Activated naive CD8-positive, alpha-beta T cell (primary cell): ENCODE data around the gene UBE2H.
"Not testable (repeated sequence)": the region's sequence is repeated elsewhere in the genome, so short reads cannot be mapped to it uniquely, and the experiment has no call there.

Experiments
- H3K27ac Mint-ChIP-seq: one replicate; pipeline ENCODE4 v1.8.0; 2021; ENCODE audit warnings: mixed read lengths
- H3K27me3 Mint-ChIP-seq: one replicate; pipeline ENCODE4 v1.8.0; 2021; ENCODE audit warnings: mixed read lengths
- H3K36me3 Mint-ChIP-seq: one replicate; pipeline ENCODE4 v1.8.0; 2021; ENCODE audit warnings: mixed read lengths
- H3K4me1 Mint-ChIP-seq: one replicate; pipeline ENCODE4 v1.8.0; 2021; ENCODE audit warnings: low read depth, mixed read lengths
- H3K4me3 Mint-ChIP-seq: one replicate; pipeline ENCODE4 v1.8.0; 2021; ENCODE audit warnings: mild to moderate bottlenecking, mixed read lengths
- H3K9me3 Mint-ChIP-seq: one replicate; pipeline ENCODE4 v1.8.0; 2021; ENCODE audit warnings: low read depth, mixed read lengths

The UBE2H gene

GRCh38 chr7:129906700-129907099 lies 46.1 kb downstream of the UBE2H start:
- Mint-ChIP-seq H3K9me3 (peaks cover 4% of the 10 kb centered on the region), H3K4me3 (peak overlapping the region; percentile 6), H3K4me1 (peaks cover 90% of the 10 kb centered on the region), H3K27me3 (no peaks in the 10 kb centered on the region), H3K36me3 (peaks cover 19% of the 10 kb centered on the region), H3K27ac (peak overlapping the region; percentile 66)

- peak overlapping the region; percentile 90 for H3K27ac Mint-ChIP-seq
- peaks cover 4% of the 10 kb centered on the region for H3K9me3 Mint-ChIP-seq
- H3K4me1 Mint-ChIP-seq, result peaks cover 82% of the 10 kb centered on the region
- H3K36me3 Mint-ChIP-seq, result peaks cover 17% of the 10 kb centered on the region
- H3K4me3 Mint-ChIP-seq, result no peak overlapping the region
- no peaks in the 10 kb centered on the region for H3K27me3 Mint-ChIP-seq
These were observed 48.8 kb downstream of the UBE2H start for GRCh38 chr7:129903935-129904334.

GRCh38 chr7:129902788-129903422 lies 49.9 kb downstream of the UBE2H start:
- H3K27me3 Mint-ChIP-seq, result no peaks in the 10 kb centered on the region
- H3K9me3 Mint-ChIP-seq, result peaks cover 4% of the 10 kb centered on the region
- peaks cover 20% of the 10 kb centered on the region for H3K36me3 Mint-ChIP-seq
- H3K4me1 Mint-ChIP-seq, result peaks cover 82% of the 10 kb centered on the region
- peak overlapping the region; percentile 34 for H3K27ac Mint-ChIP-seq
- no peak overlapping the region for H3K4me3 Mint-ChIP-seq

- peaks cover 16% of the 10 kb centered on the region for H3K36me3 Mint-ChIP-seq
- peak overlapping the region; percentile 25 for H3K4me3 Mint-ChIP-seq
- no peaks in the 10 kb centered on the region for H3K9me3 Mint-ChIP-seq
- no peak overlapping the region for H3K27ac Mint-ChIP-seq
- H3K27me3 Mint-ChIP-seq, result no peaks in the 10 kb centered on the region
- H3K4me1 Mint-ChIP-seq, result peaks cover 58% of the 10 kb centered on the region
These were observed 54.1 kb downstream of the UBE2H start for GRCh38 chr7:129898502-129899160.

GRCh38 chr7:129898007-129898406 lies 54.8 kb downstream of the UBE2H start:
- H3K27me3 Mint-ChIP-seq, result no peaks in the 10 kb centered on the region
- no peak overlapping the region for H3K27ac Mint-ChIP-seq
- H3K4me1 Mint-ChIP-seq, result peaks cover 56% of the 10 kb centered on the region
- H3K9me3 Mint-ChIP-seq, result no peaks in the 10 kb centered on the region
- peak overlapping the region; percentile 25 for H3K4me3 Mint-ChIP-seq
- peaks cover 16% of the 10 kb centered on the region for H3K36me3 Mint-ChIP-seq

GRCh38 chr7:129896568-129897382 lies 56.0 kb downstream of the UBE2H start:
- H3K27ac Mint-ChIP-seq, result no peak overlapping the region

GRCh38 chr7:129894184-129894583 lies 58.6 kb downstream of the UBE2H start:
- H3K9me3 Mint-ChIP-seq, H3K27ac Mint-ChIP-seq: not testable (repeated sequence)

More at GRCh38 chr7:129896568-129897382, 56.0 kb downstream of the UBE2H start:
- Mint-ChIP-seq H3K9me3 (no peaks in the 10 kb centered on the region), H3K36me3 (peaks cover 16% of the 10 kb centered on the region), H3K4me1 (peaks cover 46% of the 10 kb centered on the region), H3K27me3 (no peaks in the 10 kb centered on the region), H3K4me3 (no peak overlapping the region)

GRCh38 chr7:129890090-129890489 lies 62.7 kb downstream of the UBE2H start:
- Mint-ChIP-seq H3K36me3 (peaks cover 4% of the 10 kb centered on the region), H3K9me3 (no peaks in the 10 kb centered on the region), H3K4me3 (no peak overlapping the region), H3K27me3 (no peaks in the 10 kb centered on the region), H3K4me1 (peaks cover 12% of the 10 kb centered on the region), H3K27ac (no peak overlapping the region)

More at GRCh38 chr7:129894184-129894583, 58.6 kb downstream of the UBE2H start:
- H3K4me1 Mint-ChIP-seq, result peaks cover 34% of the 10 kb centered on the region
- H3K36me3 Mint-ChIP-seq, H3K4me3 Mint-ChIP-seq, H3K27me3 Mint-ChIP-seq: not testable (repeated sequence)

- Mint-ChIP-seq H3K36me3 (peaks cover 4% of the 10 kb centered on the region), H3K9me3 (no peaks in the 10 kb centered on the region), H3K4me1 (peaks cover 11% of the 10 kb centered on the region), H3K4me3 (no peak overlapping the region), H3K27me3 (no peaks in the 10 kb centered on the region), H3K27ac (no peak overlapping the region)
These were observed 63.5 kb downstream of the UBE2H start for GRCh38 chr7:129889133-129889844.

GRCh38 chr7:129887865-129888264 lies 64.9 kb downstream of the UBE2H start:
- Mint-ChIP-seq H3K9me3 (no peaks in the 10 kb centered on the region), H3K4me1 (peaks cover 8% of the 10 kb centered on the region), H3K36me3 (peaks cover 6% of the 10 kb centered on the region), H3K4me3 (no peak overlapping the region), H3K27me3 (no peaks in the 10 kb centered on the region), H3K27ac (no peak overlapping the region)

GRCh38 chr7:129886818-129887186 lies 66.0 kb downstream of the UBE2H start:
- H3K9me3 Mint-ChIP-seq, result no peaks in the 10 kb centered on the region
- H3K4me1 Mint-ChIP-seq, result peaks cover 11% of the 10 kb centered on the region
- no peak overlapping the region for H3K4me3 Mint-ChIP-seq
- no peaks in the 10 kb centered on the region for H3K27me3 Mint-ChIP-seq
- H3K36me3 Mint-ChIP-seq, result peaks cover 6% of the 10 kb centered on the region
- no peak overlapping the region for H3K27ac Mint-ChIP-seq

- H3K36me3 Mint-ChIP-seq, result peaks cover 6% of the 10 kb centered on the region
These were observed 66.5 kb downstream of the UBE2H start for GRCh38 chr7:129886167-129886817.

GRCh38 chr7:129884495-129884894 lies 68.3 kb downstream of the UBE2H start:
- Mint-ChIP-seq H3K4me1 (peaks cover 25% of the 10 kb centered on the region), H3K27ac (no peak overlapping the region), H3K9me3 (no peaks in the 10 kb centered on the region), H3K27me3 (no peaks in the 10 kb centered on the region), H3K4me3 (no peak overlapping the region), H3K36me3 (peaks cover 11% of the 10 kb centered on the region)

More at GRCh38 chr7:129886167-129886817, 66.5 kb downstream of the UBE2H start:
- H3K27ac Mint-ChIP-seq, result no peak overlapping the region
- no peak overlapping the region for H3K4me3 Mint-ChIP-seq
- H3K9me3 Mint-ChIP-seq, result no peaks in the 10 kb centered on the region
- H3K4me1 Mint-ChIP-seq, result peaks cover 14% of the 10 kb centered on the region
- no peaks in the 10 kb centered on the region for H3K27me3 Mint-ChIP-seq

GRCh38 chr7:129883151-129883550 lies 69.6 kb downstream of the UBE2H start:
- H3K4me3 Mint-ChIP-seq, result no peak overlapping the region
- H3K9me3 Mint-ChIP-seq, result no peaks in the 10 kb centered on the region
- H3K36me3 Mint-ChIP-seq, result peaks cover 16% of the 10 kb centered on the region
- H3K27ac Mint-ChIP-seq, result no peak overlapping the region
- peaks cover 28% of the 10 kb centered on the region for H3K4me1 Mint-ChIP-seq
- no peaks in the 10 kb centered on the region for H3K27me3 Mint-ChIP-seq
